Measurements from ENCODE around the gene CACNA1A. TPM values are rescaled to one million over a fixed set of nuclear protein-coding genes. Genes with fewer than 3 reads are reported as not detected.
"Not testable (repeated sequence)": the region's sequence is repeated elsewhere in the genome, so short reads cannot be mapped to it uniquely, and the experiment has no call there.

The CACNA1A gene
- total RNA-seq, 8 experiments from 2014 or later = 1.9 to 23.0 (median 7.5) TPM

- Histone ChIP-seq H3K4me1 (replicated peaks in 1 of 2) (no peaks in the 10 kb centered on the region), H3K4me3 (no peak overlapping the region), H3K27ac (no peak overlapping the region)
- in situ Hi-C loops (cut with MboI; ENCODE audit: low pct_unique_long_range_greater_than_20kb in 2 of 9, low sequenced_read_pairs in 9 of 9, unreplicated experiment in 9 of 9) = loop anchor here in 1 of 9 experiments (25.0 kb wide), 1 partner anchor 149 kb away; no protein-coding TSS in a partner anchor
- no peak for ATAC-seq (replicated peaks in 6 of 8)
- 0 to 90% (median 50%) methylated on average over 1 of the region's 1 CpG; no CpG with 5 or more reads in 3 of the 10 experiments for WGBS, 10 experiments
These were observed 69.9 kb downstream of the CACNA1A start for GRCh38 chr19:13436352-13436751.

DNA sequence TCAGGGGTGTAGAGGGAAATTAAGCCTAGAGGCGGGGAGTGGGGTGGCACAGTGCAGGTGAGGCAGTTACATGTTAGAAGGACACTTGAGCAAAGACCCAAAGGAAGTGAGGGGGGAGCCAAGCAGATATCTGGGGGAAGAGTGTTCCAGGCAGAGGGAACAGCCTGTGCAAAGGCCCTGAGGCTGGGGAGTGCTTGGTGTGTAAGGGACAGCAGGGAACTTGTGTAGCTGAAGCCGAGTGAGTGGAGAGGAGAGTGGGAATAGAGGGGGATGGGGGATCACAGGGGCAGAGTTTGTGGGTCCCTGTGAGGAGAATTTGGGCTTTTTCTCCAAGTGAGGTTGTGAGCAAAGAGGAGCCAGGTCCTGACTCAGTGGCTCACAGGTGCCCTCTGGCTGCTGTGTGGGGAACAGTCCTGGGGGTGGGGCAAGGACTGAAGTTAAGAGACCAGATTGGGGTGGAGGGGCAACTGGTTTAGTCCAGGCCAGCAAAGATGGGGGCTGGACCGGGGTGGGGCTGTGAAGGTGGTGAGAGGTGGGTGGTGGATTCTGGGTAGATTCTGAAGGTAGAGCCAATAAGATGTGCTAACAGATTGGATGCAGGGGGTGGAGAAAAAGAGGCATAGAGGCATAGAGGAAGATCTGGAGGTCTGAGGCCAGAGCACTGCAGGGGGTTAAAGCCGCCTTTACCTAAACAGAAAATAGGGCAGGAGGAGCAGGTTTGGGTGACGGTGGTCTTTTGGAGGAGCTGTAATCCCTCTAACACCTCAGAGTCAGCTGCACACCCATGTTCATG is 75.3 kb downstream of the CACNA1A start:
- Histone ChIP-seq H3K4me3 (no peak overlapping the region), H3K27ac (no peak overlapping the region), H3K4me1 (replicated peaks in 1 of 2) (no peaks in the 10 kb centered on the region)
- 0 to 100% (median 68%) methylated on average over 1 to 4 of the region's 5 CpGs; no CpG with 5 or more reads in 4 of the 10 experiments for WGBS, 10 experiments
- peak in 3 of 8 experiments; percentile 23 to 61 (median 32) for ATAC-seq (replicated peaks in 6 of 8)
- in situ Hi-C loops (cut with MboI; ENCODE audit: low pct_unique_long_range_greater_than_20kb in 2 of 9, low sequenced_read_pairs in 9 of 9, unreplicated experiment in 9 of 9) = loop anchor here in 1 of 9 experiments (25.0 kb wide), 1 partner anchor 144 kb away; no protein-coding TSS in a partner anchor

GRCh38 chr19:13429563-13429962 is 76.7 kb downstream of the CACNA1A start:
- 9 to 80% (median 62%) methylated on average over 1 to 4 of the region's 5 CpGs; no CpG with 5 or more reads in 4 of the 10 experiments for WGBS, 10 experiments
- no peaks in the 10 kb centered on the region for H3K4me1 ChIP-seq (replicated peaks in 1 of 2)
- no peak overlapping the region for H3K4me3 ChIP-seq
- H3K27ac ChIP-seq = no peak overlapping the region
- in situ Hi-C loops (cut with MboI; ENCODE audit: low pct_unique_long_range_greater_than_20kb in 2 of 9, low sequenced_read_pairs in 9 of 9, unreplicated experiment in 9 of 9) = loop anchor here in 1 of 9 experiments (25.0 kb wide), 1 partner anchor 142 kb away; no protein-coding TSS in a partner anchor
- ATAC-seq (replicated peaks in 6 of 8) = no peak

GRCh38 chr19:13428352-13428751 is 77.9 kb downstream of the CACNA1A start:
- ATAC-seq (replicated peaks in 6 of 8) = no peak
- no peak overlapping the region for H3K4me3 ChIP-seq
- 12 to 100% (median 62%) methylated on average over 1 to 9 of the region's 9 CpGs for WGBS, 10 experiments
- in situ Hi-C loops (cut with MboI; ENCODE audit: low pct_unique_long_range_greater_than_20kb in 2 of 9, low sequenced_read_pairs in 9 of 9, unreplicated experiment in 9 of 9) = loop anchor here in 1 of 9 experiments (25.0 kb wide), 1 partner anchor 141 kb away; no protein-coding TSS in a partner anchor
- no peaks in the 10 kb centered on the region for H3K4me1 ChIP-seq (replicated peaks in 1 of 2)
- H3K27ac ChIP-seq = no peak overlapping the region

DNA sequence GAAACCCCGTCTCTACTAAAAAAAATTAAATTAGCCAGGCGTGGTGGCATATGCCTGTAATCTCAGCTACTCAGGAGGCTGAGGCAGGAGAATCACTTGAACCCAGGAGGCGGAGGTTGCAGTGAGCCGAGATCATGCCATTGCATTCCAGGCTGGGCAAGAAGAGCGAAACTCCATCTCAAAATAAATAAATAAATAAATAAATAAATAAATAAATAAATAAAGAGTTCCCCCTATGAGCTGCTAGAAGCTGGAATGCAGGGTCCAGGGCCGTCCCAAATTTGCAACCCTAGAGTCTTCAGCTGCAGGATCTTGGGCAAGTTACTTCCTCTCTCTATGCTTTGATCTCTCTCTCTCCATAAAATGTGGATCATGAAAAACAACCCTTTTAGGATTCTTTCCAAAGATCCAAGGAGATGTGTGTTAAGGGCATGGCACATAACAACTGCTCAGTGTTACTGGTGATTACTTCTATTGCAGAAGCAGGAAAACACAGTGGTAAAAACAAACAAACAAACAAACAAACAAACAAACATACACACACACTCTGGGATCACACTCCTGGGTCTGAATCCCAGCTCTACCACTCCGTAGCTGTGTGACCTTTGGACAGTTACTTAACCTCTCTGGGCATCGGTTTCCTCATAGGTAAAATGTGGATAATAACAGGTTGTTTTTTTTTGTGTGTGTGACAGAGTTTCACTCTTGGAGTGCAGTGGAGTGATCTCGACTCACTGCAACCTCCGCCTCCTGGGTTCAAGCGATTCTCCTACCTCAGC is 78.8 kb downstream of the CACNA1A start:
- ATAC-seq (replicated peaks in 6 of 8) = no peak
- in situ Hi-C loops (cut with MboI; ENCODE audit: low pct_unique_long_range_greater_than_20kb in 2 of 9, low sequenced_read_pairs in 9 of 9, unreplicated experiment in 9 of 9) = loop anchor here in 1 of 9 experiments (25.0 kb wide), 1 partner anchor 140 kb away; no protein-coding TSS in a partner anchor
- H3K27ac ChIP-seq = no peak overlapping the region
- 46 to 100% (median 87%) methylated on average over 1 to 8 of the region's 11 CpGs; no CpG with 5 or more reads in 1 of the 10 experiments for WGBS, 10 experiments
- H3K4me1 ChIP-seq (replicated peaks in 1 of 2) = no peaks in the 10 kb centered on the region
- no peak overlapping the region for H3K4me3 ChIP-seq

GRCh38 chr19:13425875-13426274 is 80.4 kb downstream of the CACNA1A start:
- whole genome bisulfite sequencing, 10 experiments = 46 to 100% (median 78%) methylated on average over 1 to 3 of the region's 3 CpGs
- in situ Hi-C loops (cut with MboI; ENCODE audit: low pct_unique_long_range_greater_than_20kb in 2 of 9, low sequenced_read_pairs in 9 of 9, unreplicated experiment in 9 of 9) = loop anchor here in 1 of 9 experiments (25.0 kb wide), 1 partner anchor 139 kb away; no protein-coding TSS in a partner anchor
- not testable (repeated sequence) for H3K27ac ChIP-seq

DNA sequence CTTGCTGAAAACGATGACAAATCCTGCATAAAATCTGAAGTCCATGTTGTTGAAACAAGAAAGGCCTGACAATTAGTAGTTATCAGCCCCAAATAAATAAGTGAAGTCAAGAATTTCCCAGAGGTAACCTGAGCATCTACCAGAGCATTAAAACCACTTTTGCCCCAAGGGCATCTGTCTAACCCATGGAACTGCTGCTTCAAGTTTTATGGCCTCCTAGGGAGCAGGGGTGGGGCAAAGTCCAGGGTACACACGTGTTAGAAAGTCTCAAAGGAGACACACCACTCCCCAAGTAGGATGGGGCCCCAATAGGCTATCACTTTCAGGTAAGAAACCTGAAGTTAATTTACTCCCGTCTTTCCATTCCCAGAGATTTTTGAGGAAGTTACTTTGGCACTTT is 81.1 kb downstream of the CACNA1A start:
- Histone ChIP-seq H3K4me1 (replicated peaks in 1 of 2) (no peaks in the 10 kb centered on the region), H3K27ac (no peak overlapping the region), H3K4me3 (no peak overlapping the region)
- ATAC-seq (replicated peaks in 6 of 8) = no peak
- in situ Hi-C loops (cut with MboI; ENCODE audit: low pct_unique_long_range_greater_than_20kb in 2 of 9, low sequenced_read_pairs in 9 of 9, unreplicated experiment in 9 of 9) = loop anchor here in 1 of 9 experiments (25.0 kb wide), 1 partner anchor 138 kb away; no protein-coding TSS in a partner anchor
- WGBS, 10 experiments = 20 to 100% (median 50%) methylated on average over 1 to 2 of the region's 3 CpGs; no CpG with 5 or more reads in 3 of the 10 experiments

More at GRCh38 chr19:13425875-13426274, 80.4 kb downstream of the CACNA1A start:
- not testable (repeated sequence) for H3K4me1 ChIP-seq (replicated peaks in 1 of 2); ATAC-seq (replicated peaks in 6 of 8); H3K4me3 ChIP-seq

- no peak for ATAC-seq (replicated peaks in 6 of 8)
- Histone ChIP-seq H3K4me1 (replicated peaks in 1 of 2) (peaks cover 0 to 6% of the 10 kb centered on the region in 2 donors), H3K27ac (no peak overlapping the region), H3K4me3 (no peak overlapping the region)
- in situ Hi-C loops (cut with MboI; ENCODE audit: low pct_unique_long_range_greater_than_20kb in 2 of 9, low sequenced_read_pairs in 9 of 9, unreplicated experiment in 9 of 9) = no loop called here
These were observed 85.5 kb downstream of the CACNA1A start for GRCh38 chr19:13420780-13421179.

GRCh38 chr19:13417054-13417453 is 89.2 kb downstream of the CACNA1A start:
- in situ Hi-C loops (cut with MboI; ENCODE audit: low pct_unique_long_range_greater_than_20kb in 2 of 9, low sequenced_read_pairs in 9 of 9, unreplicated experiment in 9 of 9) = no loop called here
- Histone ChIP-seq H3K4me1 (replicated peaks in 1 of 2) (peaks cover 0 to 6% of the 10 kb centered on the region in 2 donors), H3K4me3 (no peak overlapping the region), H3K27ac (peak overlapping the region in 1 of 2 donors; percentile 22)
- ATAC-seq (replicated peaks in 6 of 8) = peak in 3 of 8 experiments; percentile 63 to 82 (median 77)
- 24 to 82% (median 69%) methylated on average over 3 to 6 of the region's 10 CpGs; no CpG with 5 or more reads in 5 of the 10 experiments for WGBS, 10 experiments

DNA sequence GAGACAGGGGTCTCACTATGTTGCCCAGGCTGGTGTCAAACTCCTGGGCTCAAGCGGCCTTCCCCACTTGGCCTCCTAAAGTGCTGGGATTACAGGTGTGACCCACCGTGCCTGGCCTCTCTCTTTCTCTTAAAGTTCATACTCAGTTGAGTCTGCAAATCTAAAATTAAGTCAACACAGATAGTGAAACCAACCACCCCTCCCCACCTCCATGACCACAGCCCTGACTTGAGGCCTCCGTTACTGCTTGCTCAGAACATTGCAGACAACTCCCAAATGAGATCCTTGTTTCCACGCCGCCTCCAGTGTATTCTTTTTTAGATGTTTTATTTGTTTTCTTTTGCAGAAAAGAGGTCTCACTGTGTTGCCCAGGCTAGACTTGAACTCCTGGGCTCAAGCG is 94.4 kb downstream of the CACNA1A start:
- ATAC-seq (replicated peaks in 6 of 8) = no peak
- no peak overlapping the region for H3K27ac ChIP-seq
- no peak overlapping the region for H3K4me3 ChIP-seq
- in situ Hi-C loops (cut with MboI; ENCODE audit: low pct_unique_long_range_greater_than_20kb in 2 of 9, low sequenced_read_pairs in 9 of 9, unreplicated experiment in 9 of 9) = no loop called here
- peaks cover 5 to 14% of the 10 kb centered on the region in 2 donors for H3K4me1 ChIP-seq (replicated peaks in 1 of 2)
- 47 to 100% (median 92%) methylated on average over 2 to 6 of the region's 6 CpGs; no CpG with 5 or more reads in 1 of the 10 experiments for WGBS, 10 experiments

GRCh38 chr19:13410946-13411345 is 95.3 kb downstream of the CACNA1A start:
- WGBS, 10 experiments = 29 to 100% (median 80%) methylated on average over 1 of the region's 1 CpG; no CpG with 5 or more reads in 4 of the 10 experiments
- Histone ChIP-seq H3K4me1 (replicated peaks in 1 of 2) (peaks cover 5 to 13% of the 10 kb centered on the region in 2 donors), H3K27ac (no peak overlapping the region), H3K4me3 (no peak overlapping the region)
- ATAC-seq (replicated peaks in 6 of 8) = no peak
- in situ Hi-C loops (cut with MboI; ENCODE audit: low pct_unique_long_range_greater_than_20kb in 2 of 9, low sequenced_read_pairs in 9 of 9, unreplicated experiment in 9 of 9) = no loop called here

DNA sequence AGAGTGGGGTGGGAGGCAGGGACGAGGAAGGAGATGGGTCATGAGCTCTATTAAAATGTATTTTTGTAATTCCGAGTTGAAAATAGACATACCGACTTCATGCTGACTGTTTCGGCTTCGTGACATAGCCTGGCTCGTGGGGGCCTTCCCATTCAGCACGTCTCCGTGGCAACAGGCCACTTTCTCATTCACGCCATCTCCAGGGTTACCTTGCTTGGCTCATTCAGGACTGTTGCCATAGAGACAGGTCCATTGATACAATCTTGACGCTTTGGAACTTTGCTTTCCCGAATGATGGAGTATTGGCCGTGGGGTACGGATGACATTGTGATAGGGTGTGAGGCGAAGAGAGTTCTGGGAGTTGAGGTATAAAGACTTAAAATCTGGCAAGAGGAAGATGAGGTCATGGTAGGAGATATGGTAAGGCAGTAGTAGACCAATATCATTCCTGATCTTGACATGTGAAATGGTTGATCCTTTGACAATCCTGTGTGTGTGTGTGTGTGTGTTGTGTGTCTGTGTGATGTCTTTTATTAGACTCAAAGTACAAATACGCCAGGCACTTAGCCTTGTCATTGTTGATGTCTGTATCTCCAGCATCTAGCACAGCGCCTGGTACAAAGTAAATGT is 97.3 kb downstream of the CACNA1A start:
- WGBS, 10 experiments = 0 to 75% (median 50%) methylated on average over 1 to 15 of the region's 16 CpGs; no CpG with 5 or more reads in 1 of the 10 experiments
- in situ Hi-C loops (cut with MboI; ENCODE audit: low pct_unique_long_range_greater_than_20kb in 2 of 9, low sequenced_read_pairs in 9 of 9, unreplicated experiment in 9 of 9) = no loop called here
- H3K4me1 ChIP-seq (replicated peaks in 1 of 2) = peaks cover 5 to 13% of the 10 kb centered on the region in 2 donors
- peak overlapping the region in 1 of 2 donors; percentile 36 for H3K27ac ChIP-seq
- peak in 5 of 8 experiments; percentile 88 to 97 (median 91) for ATAC-seq (replicated peaks in 6 of 8)
- no peak overlapping the region for H3K4me3 ChIP-seq
